HG02870 (cell line): ENCODE measurements around the gene GRK1.

Experiments
- ATAC-seq: cut with Tn5 transposase; IDR thresholded peaks from one replicate; pipeline ENCODE4 v1.9.1; 2021; ENCODE audit warnings: mild to moderate bottlenecking, moderate library complexity; ENCODE audit not compliant: unreplicated experiment

The GRK1 gene

DNA sequence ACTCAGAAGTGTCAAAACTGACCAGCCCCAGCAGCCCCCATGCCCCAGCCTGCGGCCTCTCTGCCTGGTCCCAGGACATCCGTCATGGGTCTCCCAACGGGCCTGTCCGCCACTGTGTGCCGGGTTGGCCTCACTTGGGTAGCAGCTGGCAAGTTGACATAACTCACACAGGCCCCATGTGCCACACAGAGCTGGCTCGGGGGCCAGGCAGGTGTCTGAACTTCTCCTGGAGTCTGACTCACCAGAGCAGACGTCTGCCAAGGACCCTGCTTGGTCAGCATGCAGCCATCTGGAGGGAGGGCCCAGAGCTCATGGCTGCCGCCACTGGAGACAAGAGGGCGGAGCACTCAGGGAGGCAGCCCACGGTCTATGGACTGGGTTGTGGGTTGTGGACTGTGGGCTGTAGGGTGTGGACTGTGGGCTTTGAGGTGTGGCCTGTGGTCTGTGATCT lies 60.0 kb downstream of the GRK1 start:
- no peak for ATAC-seq

GRCh38 chr13:113728571-113729054 lies 61.6 kb downstream of the GRK1 start:
- no peak for ATAC-seq

DNA sequence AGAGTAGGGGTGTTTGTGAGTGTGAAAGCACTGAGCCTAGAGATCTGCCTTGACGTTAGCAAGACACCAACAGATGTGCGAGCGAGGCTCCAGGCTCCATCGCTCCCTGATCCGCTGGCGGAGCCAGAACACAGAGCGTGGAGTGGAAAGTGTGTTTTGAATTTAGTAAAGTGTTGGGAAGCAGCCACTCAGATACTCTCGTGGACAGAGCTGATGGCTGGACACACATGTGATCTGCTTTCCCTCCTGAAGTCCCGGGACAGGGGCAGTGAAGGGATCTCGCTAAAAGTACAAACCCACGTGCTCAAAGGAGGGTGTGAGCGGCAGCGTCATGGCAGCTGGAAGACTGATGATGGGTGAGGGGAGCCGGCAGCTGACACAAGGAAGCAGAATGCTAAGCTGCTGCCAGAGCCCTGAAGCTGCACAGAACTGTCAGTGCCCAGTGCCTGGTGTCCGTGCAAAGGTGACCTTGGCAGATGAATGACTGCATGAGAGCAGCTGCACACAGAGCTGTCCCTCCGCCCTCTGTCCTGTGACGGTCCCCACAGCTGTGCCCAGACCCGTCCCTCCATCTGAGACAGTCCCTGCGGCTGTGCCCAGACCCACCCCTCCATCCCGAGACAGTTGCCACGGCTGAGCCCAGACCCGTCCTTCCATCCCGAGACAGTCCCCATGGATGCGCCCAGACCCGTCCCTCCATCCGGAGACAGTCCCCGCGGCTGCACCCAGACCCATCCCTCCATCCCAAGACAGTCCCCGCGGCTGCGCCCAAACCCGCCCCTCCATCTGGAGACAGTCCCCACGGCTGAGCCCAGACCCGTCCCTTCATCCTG lies 62.4 kb downstream of the GRK1 start:
- no peak for ATAC-seq

- ATAC-seq: no peak
Measured at GRCh38 chr13:113730258-113730691, 63.3 kb downstream of the GRK1 start.

DNA sequence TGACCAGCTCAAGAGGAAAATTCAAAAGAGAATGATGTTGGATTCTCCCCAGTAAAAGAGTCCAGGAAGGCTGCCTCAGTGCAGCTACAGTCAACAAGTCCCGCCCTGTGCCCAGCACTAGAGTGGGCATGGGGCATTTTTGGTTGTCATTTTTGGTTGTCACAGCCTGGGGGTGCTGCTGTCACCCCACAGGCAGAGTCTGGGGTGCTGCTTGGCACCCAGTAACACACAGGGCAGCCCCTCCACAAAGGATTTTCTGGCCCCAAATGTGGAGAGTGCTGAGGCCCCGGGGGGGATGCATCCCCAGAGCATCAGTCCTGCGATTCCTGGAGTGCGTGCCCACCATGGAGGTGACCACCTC lies 63.8 kb downstream of the GRK1 start:
- ATAC-seq: no peak

DNA sequence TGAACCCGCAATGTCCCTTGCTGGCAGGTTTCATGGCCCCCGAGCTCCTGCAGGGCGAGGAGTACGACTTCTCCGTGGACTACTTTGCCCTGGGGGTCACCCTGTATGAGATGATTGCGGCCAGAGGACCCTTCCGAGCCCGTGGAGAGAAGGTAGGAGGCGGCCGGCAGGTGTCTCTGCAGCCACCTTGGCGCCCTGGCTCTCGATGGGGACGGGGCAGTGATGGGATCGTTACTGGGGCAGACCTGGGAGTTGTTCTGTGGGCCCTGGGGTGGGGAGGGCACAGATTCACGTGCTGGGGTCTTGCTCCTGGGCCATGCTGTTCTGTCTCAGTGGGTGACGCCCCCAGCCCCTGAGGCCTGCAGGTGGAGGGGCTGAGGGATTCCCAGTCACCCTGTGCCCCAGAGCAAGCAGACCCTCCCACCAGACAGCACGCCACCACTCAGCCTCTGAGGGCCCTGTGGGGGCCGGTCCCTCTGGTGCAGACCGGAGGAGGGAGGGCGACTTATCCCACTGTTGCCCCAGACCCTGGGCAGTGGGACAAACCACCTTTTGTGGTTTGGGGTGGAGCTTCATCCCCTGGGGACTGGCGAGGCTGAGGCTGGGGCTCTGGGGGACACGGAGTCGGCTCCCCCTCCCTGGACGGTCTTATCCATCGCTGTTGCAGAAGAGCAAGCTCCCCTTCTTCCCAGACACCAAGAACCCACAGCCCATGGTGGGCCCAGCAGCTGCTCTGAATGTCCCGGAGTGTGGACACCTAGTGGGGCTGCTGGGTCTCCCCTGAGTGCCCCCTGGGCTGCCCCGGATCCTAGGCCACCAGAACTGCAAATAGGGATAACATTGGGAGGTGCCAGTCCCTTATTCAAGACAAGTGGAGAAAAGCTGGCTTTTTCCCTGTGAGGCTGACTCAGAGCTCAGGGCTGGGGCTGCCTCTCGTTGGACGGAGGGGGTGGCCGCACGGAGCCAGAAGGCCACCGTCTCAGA lies 64.5 kb downstream of the GRK1 start:
- ATAC-seq: no peak

DNA sequence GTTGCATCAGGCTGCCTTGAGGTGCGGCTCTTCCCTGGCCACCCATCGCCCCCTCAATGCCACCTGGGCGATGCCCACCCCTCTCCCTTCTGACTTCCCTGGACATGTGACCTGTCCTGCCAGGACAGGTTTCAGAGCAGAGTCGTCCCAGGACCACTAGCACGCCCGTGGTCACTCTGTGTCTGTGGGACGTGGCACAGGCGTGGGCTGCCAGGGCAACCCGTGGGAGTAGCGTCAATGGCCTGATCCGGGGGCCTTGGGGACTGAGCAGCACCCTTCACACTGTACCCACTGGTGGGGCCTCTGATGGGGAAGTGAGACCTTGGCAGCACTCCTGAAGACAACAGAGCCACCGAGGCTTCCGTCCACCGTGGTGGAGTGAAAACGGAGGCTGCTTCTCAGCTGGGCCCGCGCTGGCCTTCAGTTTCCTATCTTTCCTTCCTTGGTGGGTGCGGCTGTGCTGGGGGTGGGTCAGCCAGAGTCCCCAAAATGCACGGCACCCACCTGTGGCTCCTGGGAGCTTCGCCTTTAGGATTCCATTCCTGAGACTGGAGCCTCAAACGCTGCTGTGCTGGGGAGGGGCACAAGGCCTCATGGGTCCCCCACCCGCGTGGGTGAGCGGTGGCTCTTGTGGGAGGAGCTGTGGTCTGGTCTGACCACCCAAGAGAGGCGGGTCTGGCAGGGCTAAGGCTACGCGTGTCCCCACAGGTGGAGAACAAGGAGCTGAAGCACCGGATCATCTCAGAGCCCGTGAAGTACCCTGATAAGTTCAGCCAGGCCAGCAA lies 65.3 kb downstream of the GRK1 start:
- no peak for ATAC-seq

DNA sequence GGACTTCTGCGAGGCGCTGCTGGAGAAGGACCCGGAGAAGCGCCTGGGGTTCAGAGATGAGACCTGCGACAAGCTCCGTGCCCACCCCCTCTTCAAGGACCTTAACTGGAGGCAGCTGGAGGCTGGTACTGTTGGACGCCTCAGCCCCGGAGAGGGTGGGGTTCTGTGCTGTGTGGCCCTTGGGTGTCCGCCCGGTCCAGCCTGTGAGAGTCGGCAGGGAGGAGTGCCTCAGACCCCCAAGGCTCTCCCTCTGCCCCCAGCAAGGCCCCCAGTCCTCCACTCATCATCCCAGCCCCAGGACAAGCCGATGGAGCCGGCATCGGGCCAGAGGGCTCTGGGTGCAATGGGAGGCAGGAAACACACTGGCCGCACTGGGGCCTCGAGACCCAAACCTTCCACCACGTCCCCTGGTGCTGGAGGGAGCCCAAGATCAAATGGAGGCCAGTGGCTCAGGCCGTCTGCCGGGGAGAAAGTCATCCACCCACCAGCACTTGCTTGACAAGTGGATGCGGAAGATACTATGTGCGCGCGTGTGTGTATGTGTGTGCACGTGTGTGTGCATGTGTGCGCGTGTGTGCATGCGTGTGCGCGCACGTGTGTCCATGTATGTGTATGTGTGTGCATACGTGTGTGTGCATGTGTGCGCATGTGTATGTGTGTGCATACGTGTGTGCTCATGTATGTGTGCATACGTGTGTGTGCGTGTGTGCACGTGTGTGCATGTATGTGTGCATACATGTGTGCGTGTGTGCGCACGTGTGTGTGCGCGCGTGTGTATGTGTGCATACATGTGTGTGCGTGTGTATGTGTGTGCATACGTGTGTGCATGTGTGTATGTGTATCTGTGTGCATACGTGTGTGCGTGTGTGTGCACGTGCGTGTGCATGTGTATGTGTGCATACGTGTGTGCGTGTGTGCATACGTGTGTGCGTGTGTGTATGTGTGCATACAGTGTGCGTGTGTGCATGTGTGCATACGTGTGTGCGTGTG lies 66.2 kb downstream of the GRK1 start:
- ATAC-seq: no peak

DNA sequence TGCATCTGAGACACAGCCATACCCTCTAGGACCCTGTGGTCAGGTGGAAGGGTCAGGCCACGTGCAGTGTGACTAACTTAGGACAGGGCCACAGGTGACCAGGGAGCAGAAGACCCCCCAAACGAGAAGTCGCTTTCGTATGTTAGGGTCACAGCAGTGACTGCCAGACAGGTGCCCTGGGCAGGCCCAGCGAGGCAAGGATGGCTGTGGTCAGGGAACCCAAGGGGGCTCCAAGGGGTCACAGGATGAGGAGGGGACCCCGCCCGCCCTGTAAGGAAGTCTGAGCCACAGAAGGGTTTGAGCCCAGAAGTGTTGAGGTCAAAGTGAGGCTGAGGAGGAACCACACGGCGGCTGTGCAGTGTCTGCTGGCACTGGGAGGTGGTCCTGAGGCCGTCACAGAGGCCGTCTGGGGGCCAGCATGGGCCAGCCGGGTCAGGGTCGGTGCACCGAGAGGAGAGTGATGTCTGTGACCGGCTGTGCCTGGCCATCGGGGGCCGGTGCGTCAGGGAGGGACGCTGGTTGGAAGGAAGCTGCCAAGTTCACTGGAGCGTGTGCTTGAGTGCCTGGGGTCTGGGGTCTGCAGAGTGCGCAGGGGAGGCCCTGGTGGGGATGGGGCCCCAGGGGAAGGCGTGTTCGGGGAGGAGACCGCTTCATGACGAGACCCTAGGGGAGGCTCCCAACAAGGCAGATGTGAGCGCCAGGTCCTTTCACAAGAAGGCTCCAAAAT lies 67.2 kb downstream of the GRK1 start:
- no peak for ATAC-seq

GRCh38 chr13:113734826-113735125 lies 67.8 kb downstream of the GRK1 start:
- no peak for ATAC-seq

DNA sequence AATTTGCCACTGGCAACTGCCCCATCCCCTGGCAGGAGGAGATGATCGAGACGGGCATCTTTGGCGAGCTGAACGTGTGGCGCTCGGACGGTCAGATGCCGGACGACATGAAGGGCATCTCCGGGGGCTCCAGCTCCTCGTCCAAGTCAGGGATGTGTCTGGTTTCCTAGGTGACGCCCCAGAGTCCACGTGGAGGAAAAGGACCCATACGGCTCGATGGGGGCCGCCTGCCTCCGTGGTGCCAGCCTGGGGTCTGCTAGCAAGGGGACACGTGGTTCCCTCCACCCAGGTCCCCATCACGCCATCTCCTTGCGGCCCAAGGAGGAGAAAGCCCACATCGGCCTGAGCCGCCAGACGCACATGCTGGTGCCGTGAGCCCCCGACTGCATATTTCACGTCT lies 68.2 kb downstream of the GRK1 start:
- no peak for ATAC-seq

- ATAC-seq: no peak
Measured at GRCh38 chr13:113735750-113736149, 68.7 kb downstream of the GRK1 start.

- ATAC-seq: no peak
Measured at GRCh38 chr13:113736258-113736731, 69.3 kb downstream of the GRK1 start.

DNA sequence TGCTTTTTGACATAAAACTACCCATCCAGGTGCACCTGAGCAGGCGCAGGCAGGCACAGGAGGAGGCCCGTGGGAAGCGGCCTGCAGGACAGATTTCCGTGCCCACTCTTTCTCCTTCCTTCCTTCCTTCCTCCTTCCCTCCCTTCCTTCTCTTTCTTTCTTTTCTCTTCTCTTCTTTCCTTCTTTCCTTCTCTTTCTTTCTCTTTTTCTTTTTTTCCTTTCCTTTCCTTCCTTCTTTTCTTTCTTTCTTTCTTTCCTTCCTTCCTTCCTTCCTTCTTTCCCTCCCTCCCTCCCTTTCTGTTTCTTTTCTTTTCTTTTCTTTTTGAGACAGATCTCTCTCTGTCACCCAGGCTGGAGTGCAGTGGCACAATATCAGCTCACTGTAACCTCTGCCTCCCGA lies 70.8 kb downstream of the GRK1 start:
- ATAC-seq: no peak

- no peak for ATAC-seq
Measured at GRCh38 chr13:113739527-113740285, 72.7 kb downstream of the GRK1 start.

DNA sequence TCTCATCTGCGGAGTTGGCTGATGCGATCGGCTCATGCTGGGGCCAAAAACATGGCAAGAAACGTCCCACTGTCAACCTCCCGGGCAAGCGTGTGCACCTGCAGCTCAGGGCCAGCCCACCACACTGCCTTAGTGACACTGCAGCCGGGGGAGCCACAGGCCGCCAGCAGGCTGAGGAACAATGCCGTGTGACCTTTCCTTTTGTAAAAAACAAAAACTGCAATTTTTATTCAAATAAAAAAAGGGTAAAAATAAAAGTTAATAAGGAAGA lies 73.2 kb downstream of the GRK1 start:
- ATAC-seq: no peak

DNA sequence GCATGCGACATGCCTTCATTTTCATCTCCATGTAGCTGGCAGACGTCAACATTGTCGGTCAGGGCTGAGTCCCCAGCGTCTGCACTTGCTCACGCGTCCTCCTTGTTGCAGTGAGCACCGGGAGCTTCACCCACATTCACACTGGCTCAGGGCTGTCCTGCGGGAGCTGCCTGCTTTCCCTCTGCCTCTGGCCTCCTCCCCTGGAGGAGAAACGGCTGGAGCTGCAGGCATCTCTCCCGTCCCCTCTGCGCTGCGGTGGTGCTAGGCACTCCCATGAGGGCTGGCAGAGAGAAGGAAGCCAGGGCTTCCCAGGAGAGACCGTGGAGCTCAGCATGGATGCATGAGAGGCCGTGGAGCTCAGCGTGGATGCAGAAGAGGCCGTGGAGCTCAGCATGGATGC lies 73.6 kb downstream of the GRK1 start:
- ATAC-seq: no peak

GRCh38 chr13:113741191-113741668 lies 74.2 kb downstream of the GRK1 start:
- no peak for ATAC-seq
